ENCODE measurements around the gene TOLLIP.
"Not testable (repeated sequence)": the region's sequence is repeated elsewhere in the genome, so short reads cannot be mapped to it uniquely, and the experiment has no call there.

The TOLLIP gene

DNA sequence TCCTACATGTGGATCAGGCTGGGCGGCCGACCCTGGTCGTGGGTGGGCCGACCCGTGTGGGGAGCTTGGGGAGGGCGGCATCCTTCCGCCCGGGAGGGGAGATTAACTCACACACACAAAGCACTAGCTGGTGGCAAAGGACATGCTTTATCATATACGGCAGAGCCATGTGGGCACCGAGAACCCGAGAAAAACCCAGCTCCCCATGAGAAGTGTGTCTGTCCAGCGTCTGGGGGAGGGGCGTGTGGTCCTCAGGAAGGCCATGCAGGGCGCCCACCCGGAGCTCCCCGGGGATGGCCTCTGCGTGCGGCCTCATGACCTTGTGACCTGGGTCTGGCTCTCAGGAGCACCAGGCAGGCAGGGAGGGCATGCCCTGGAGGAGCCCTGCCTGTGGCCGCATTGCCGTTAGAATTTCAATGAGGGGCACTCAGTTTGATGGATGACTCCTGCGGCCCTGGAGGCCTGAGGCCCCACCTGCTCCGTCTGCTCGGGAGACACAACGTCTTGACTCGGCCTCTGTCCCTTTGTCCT, 39.4 kb upstream of the TOLLIP start:
- TF ChIP-seq, protein P1, sequence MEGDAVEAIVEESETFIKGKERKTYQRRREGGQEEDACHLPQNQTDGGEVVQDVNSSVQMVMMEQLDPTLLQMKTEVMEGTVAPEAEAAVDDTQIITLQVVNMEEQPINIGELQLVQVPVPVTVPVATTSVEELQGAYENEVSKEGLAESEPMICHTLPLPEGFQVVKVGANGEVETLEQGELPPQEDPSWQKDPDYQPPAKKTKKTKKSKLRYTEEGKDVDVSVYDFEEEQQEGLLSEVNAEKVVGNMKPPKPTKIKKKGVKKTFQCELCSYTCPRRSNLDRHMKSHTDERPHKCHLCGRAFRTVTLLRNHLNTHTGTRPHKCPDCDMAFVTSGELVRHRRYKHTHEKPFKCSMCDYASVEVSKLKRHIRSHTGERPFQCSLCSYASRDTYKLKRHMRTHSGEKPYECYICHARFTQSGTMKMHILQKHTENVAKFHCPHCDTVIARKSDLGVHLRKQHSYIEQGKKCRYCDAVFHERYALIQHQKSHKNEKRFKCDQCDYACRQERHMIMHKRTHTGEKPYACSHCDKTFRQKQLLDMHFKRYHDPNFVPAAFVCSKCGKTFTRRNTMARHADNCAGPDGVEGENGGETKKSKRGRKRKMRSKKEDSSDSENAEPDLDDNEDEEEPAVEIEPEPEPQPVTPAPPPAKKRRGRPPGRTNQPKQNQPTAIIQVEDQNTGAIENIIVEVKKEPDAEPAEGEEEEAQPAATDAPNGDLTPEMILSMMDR (IDR thresholded peaks at IDR 0.05; ENCODE audit: borderline replicate concordance, control extremely low read depth, extremely low read depth, insufficient read depth, missing control alignments) = no peak
- no peak for DNase-seq (ENCODE audit: low spot score)
- in situ Hi-C loops (cut with MboI; ENCODE audit: low sequenced_read_pairs, unreplicated experiment) = no loop called here

DNA sequence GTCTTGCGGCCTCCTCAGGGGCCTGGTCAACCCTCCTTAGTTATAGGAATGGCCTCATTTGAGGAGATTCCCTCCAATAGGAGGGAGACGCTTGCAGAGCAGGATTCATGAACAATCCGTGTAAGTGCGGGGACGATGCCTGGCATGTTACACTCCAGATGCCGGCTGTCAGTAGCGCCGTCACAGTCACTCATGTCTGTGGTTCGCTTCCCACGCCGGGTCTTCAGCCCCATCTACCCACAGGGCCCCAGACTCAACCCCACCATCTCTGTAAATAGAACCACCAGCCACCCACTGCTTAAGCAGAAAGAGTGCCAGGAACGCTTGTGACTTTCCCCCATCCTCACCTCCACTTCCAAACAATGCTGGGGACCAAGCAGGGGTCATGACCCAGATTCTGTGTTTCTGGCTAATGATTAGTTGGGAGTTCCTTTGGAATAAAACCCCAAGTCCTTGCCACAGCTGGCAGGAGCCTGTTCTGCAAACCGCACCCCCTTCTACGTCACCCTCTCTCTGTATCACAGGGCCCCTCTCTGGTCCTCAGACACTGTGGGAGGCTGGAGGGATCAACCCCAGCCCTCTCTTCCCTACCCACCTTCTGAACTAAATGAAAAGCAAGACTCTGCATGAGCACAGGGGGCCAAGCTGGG, 38.8 kb upstream of the TOLLIP start:
- TF ChIP-seq, protein P1 (IDR thresholded peaks at IDR 0.05; ENCODE audit: borderline replicate concordance, control extremely low read depth, extremely low read depth, insufficient read depth, missing control alignments) = no peak
- DNase-seq (ENCODE audit: low spot score) = no peak
- in situ Hi-C loops (cut with MboI; ENCODE audit: low sequenced_read_pairs, unreplicated experiment) = no loop called here

DNA sequence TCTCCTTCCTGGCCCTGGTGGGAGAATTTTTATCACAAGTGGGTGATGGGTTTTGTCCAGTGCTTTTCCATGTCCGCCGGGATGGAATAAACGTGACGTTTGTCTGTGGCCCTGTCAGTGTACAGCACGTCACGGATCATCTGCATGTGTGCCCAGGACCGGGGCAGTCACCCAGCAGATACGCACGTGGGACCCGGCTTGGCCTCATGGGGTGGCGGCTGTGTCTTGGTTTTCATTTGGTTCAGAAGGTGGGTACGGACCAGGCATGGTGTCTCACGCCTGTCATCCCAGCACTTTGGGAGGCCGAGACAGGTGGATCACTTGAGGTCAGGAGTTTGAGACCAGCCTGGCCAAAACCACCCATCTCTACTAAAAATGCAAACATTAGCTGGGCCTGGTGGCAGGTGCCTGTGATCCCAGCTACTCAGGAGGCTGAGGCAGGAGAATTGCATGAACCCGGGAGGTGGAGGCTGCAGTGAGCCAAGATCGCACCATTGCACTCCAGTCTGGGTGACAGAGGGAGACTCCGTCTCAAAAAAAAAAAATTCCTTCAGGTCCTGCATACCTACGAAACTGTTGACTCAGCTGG, 38.1 kb upstream of the TOLLIP start:
- DNase-seq (ENCODE audit: low spot score); in situ Hi-C loops (cut with MboI; ENCODE audit: low sequenced_read_pairs, unreplicated experiment): not testable (repeated sequence)

DNA sequence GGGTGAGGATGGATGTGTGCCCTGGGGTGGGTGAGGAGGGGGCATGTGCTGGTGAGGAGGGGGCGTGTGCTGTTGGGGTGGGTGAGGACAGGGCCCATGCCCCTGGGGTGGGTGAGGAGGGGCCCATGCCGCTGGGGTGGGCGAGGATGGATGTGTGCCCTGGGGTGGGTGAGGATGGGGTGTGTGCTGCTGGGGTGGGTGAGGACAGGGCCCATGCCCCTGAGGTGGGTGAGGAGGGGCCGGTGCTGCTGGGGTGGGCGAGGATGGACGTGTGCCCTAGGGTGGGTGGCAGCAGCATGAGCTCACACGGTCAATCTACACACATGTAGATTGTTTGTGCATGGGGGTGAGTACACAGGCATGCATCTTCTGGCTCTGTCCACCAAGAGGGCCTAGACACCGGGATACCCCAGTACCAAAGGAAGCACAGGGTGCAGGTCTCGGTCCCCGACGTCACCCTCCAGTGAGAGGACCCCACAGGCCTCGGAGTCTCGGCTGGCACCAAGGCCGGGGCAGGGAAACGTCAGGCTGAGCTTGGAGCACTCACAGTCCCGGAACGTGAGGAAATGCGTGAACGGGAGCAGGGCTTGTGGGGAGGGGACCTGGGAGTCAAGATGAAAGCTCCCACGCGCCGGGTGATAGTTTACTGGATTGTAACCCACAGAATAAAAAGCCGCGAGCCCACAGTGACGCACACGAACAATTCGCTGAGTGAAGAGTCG, 37.4 kb upstream of the TOLLIP start:
- TF ChIP-seq, protein P1 (IDR thresholded peaks at IDR 0.05; ENCODE audit: borderline replicate concordance, control extremely low read depth, extremely low read depth, insufficient read depth, missing control alignments) = no peak
- no peak for DNase-seq (ENCODE audit: low spot score)
- in situ Hi-C loops (cut with MboI; ENCODE audit: low sequenced_read_pairs, unreplicated experiment) = no loop called here

DNA sequence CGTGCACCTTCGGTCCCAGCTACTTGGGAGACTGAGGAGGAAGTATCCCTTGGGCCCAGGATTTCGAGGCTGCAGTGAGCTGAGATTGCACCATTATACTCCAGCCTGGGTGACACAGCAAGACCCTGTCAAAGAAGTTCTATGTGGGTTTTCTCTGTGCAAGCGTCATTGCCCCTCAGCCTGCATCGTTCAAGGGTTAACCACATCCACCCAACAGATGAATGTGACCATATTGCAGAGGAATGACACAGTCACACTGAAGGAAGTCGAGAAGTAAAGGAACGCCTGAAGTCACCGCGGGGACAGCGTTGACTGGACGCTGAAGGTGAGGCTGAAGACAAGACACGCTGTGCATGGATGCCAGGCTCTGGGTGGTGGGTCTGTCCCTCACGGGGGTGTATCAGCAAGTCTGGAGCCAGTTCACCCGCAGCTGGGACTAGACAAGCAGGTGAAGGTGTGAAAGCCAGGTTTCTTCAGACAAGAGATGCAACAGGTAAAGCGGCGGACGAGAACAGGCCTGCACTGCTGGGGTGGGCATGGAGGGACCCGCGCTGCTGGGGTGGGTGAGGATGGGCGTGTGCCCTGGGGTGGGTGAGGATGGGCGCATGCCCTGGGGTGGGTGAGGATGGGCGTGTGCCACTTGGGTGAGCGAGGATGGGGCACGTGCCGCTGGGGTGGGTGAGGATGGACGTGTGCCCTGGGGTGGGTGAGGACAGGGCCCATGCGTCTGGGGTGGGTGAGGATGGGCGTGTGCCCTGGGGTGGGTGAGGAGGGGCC, 36.5 kb upstream of the TOLLIP start:
- in situ Hi-C loops (cut with MboI; ENCODE audit: low sequenced_read_pairs, unreplicated experiment) = no loop called here
- no peak for DNase-seq (ENCODE audit: low spot score)
- TF ChIP-seq, protein P1 (IDR thresholded peaks at IDR 0.05; ENCODE audit: borderline replicate concordance, control extremely low read depth, extremely low read depth, insufficient read depth, missing control alignments) = no peak

DNA sequence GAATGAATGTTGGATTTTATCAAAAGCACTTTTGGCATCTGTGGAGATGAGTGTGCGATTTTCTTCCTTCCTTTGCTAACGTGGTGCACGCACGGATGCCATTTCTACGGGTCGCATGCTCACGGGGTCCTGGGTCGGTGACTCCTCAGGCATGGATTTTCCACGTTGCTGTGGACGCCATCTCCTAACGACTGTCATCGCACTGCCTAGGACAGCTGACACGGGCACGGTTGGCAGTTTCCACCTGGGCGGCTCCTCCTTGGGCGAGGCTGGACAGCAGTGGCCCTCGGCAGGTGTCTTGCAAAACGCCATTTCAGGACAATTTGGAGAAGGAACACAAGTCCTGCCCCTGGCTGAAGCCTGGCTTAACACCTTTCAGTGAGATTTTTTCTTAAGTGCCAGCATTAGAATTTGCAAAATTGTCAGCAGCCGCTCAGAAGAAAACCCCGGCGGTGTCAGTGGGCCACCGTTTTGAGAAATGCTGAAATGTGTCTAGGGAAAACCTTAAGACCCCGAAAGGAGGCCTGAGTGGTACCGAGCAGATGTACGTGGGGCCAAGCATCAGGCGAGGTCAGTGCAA, 34.7 kb upstream of the TOLLIP start:
- in situ Hi-C loops (cut with MboI; ENCODE audit: low sequenced_read_pairs, unreplicated experiment) = no loop called here
- TF ChIP-seq, protein P1 (IDR thresholded peaks at IDR 0.05; ENCODE audit: borderline replicate concordance, control extremely low read depth, extremely low read depth, insufficient read depth, missing control alignments) = no peak
- no peak for DNase-seq (ENCODE audit: low spot score)

All from GM13976 (cell line).